GM12878 (cell line): ENCODE results near the gene UBXN4. TPM values are rescaled to one million over a fixed set of nuclear protein-coding genes. Genes with fewer than 3 reads are reported as not detected.

Source experiments
- ATAC-seq: fragments of 200-7000 bp; cut with Tn5 transposase; 3 replicates; pipeline ENCODE4 v1.9.1; 2020; ENCODE audit warnings: mild to moderate bottlenecking, moderate library complexity
- BruUV-seq: library from RNA; stranded (reverse); fragments of 400-500 nt; replicated peaks from 2 replicates; lab custom pipeline; 2021; lab: Mats Ljungman, UMichigan
- CTCF ChIA-PET: fragments of 300-600 bp; sonication (Branson Sonifier 250); formaldehyde crosslinking; extraction: SDS; loops from one replicate; lab custom pipeline; 2021; ENCODE audit warnings: inconsistent platforms; lab: Yijun Ruan, JAX
- POLR2A ChIA-PET: fragments of 350-600 bp; formaldehyde crosslinking; extraction: SDS; loops from one replicate; lab custom pipeline; 2021; ENCODE audit warnings: inconsistent platforms; lab: Charles Lee
- RAD21 ChIA-PET: fragments of 300-600 bp; sonication (Branson Sonifier 250); formaldehyde crosslinking; loops from one replicate; lab custom pipeline; 2023; ENCODE audit warnings: antibody characterized with exemption; ENCODE audit not compliant: unreplicated experiment; lab: Charles Lee
- SMC1A ChIA-PET: fragments of 300-600 bp; sonication (Branson Sonifier 250); formaldehyde crosslinking; loops from one replicate; lab custom pipeline; 2023; ENCODE audit not compliant: unreplicated experiment, uncharacterized antibody; lab: Charles Lee
- DNase-seq: peaks from one replicate; pipeline ENCODE4 v3.0.0-alpha.2; 2011; ENCODE audit warnings: low read depth, low spot score
- FAIRE-seq: peaks from 3 replicates; lab custom pipeline; 2011; peaks lifted over from hg19 to GRCh38; lab: Jason Lieb, UNC
- H2AFZ ChIP-seq: 2 replicates; pipeline ENCODE4 v1.6.0; 2011; ENCODE audit warnings: low read depth, low read length, control low read depth; ENCODE audit not compliant: control insufficient read depth
- H3K27ac ChIP-seq: 2 replicates; pipeline ENCODE4 v1.5.1; 2011; ENCODE audit warnings: control low read depth; ENCODE audit not compliant: control insufficient read depth, insufficient read depth
- H3K27me3 ChIP-seq, 2 experiments: replicated peaks in 1 of 2; 2 replicates each; pipeline versions ENCODE4 v1.6.0 to v1.6.1; 2011; ENCODE audit warnings: low read length in 1 of 2; ENCODE audit not compliant: control insufficient read depth in 2 of 2, insufficient read depth in 2 of 2
- H3K36me3 ChIP-seq, 2 experiments: 2 replicates each; pipeline ENCODE4 v1.5.1; 2011; ENCODE audit warnings: low read length in 1 of 2; ENCODE audit not compliant: control insufficient read depth in 2 of 2, insufficient read depth in 2 of 2
- H3K4me1 ChIP-seq: 2 replicates; pipeline ENCODE4 v1.6.1; 2011; ENCODE audit warnings: mild to moderate bottlenecking, low read length, moderate library complexity, mixed read lengths; ENCODE audit not compliant: control insufficient read depth, insufficient read depth
- H3K4me2 ChIP-seq: 2 replicates; pipeline ENCODE4 v1.6.0; 2011; ENCODE audit warnings: control low read depth; ENCODE audit not compliant: control insufficient read depth, insufficient read depth
- H3K4me3 ChIP-seq: fragments of 200-600 bp; sonication (generic); 2 replicates; pipeline ENCODE4 v1.5.1; 2016
- H3K79me2 ChIP-seq: 2 replicates; pipeline ENCODE4 v1.6.0; 2011; ENCODE audit warnings: low read length; ENCODE audit not compliant: control insufficient read depth, insufficient read depth
- H3K9ac ChIP-seq: 2 replicates; pipeline ENCODE4 v1.8.0; 2011; ENCODE audit warnings: low read length, control low read depth, mixed read lengths; ENCODE audit not compliant: control insufficient read depth, insufficient read depth
- H3K9me3 ChIP-seq: replicated peaks from 3 replicates; pipeline ENCODE4 v1.5.1; 2011; ENCODE audit warnings: mild to moderate bottlenecking, low read length; ENCODE audit not compliant: control insufficient read depth, insufficient read depth
- H4K20me1 ChIP-seq: 2 replicates; pipeline ENCODE4 v1.6.0; 2011; ENCODE audit not compliant: control insufficient read depth, insufficient read depth
- BRCA1 ChIP-seq: IDR thresholded peaks from 2 replicates; pipeline ENCODE4 v1.6.1; 2011; ENCODE audit warnings: low read depth, low read length, improper control_type of control experiment
- CBX5 ChIP-seq: sonication (generic); IDR thresholded peaks from 2 replicates; pipeline ENCODE4 v1.6.1; 2016; ENCODE audit warnings: low read depth, moderate library complexity, mild to moderate bottlenecking, inconsistent platforms
- DPF2 ChIP-seq: fragments of 450-650 bp; IDR thresholded peaks from 2 replicates; pipeline ENCODE4 v1.6.1; 2017; ENCODE audit warnings: mild to moderate bottlenecking
- E2F8 ChIP-seq: fragments of 450-650 bp; IDR thresholded peaks from 2 replicates; pipeline ENCODE4 v1.6.1; 2018; ENCODE audit warnings: mild to moderate bottlenecking, low read depth, moderate library complexity; ENCODE audit not compliant: partially characterized antibody
- EGR1 ChIP-seq, 2 experiments: IDR thresholded peaks; 1 replicate in 1 of 2; 2 replicates in 1 of 2; pipeline ENCODE4 v1.6.1; 2011 to 2012; ENCODE audit warnings: low read depth in 2 of 2, low read length in 2 of 2, borderline replicate concordance in 1 of 2, mild to moderate bottlenecking in 1 of 2, moderate library complexity in 1 of 2
- FOS ChIP-seq: IDR thresholded peaks from 3 replicates; pipeline ENCODE4 v1.6.1; 2011; ENCODE audit warnings: borderline replicate concordance; ENCODE audit not compliant: insufficient read length; ENCODE audit errors: extremely low read depth
- FOXK2 ChIP-seq: fragments of 450-650 bp; IDR thresholded peaks from 2 replicates; pipeline ENCODE4 v1.6.1; 2017; ENCODE audit warnings: mild to moderate bottlenecking, moderate library complexity
- IKZF2 ChIP-seq, 2 experiments: fragments of 450-650 bp; IDR thresholded peaks; 2 replicates each; pipeline ENCODE4 v1.6.1; 2017; ENCODE audit warnings: mild to moderate bottlenecking in 2 of 2, moderate library complexity in 2 of 2
- JUNB ChIP-seq: IDR thresholded peaks from 2 replicates; pipeline ENCODE4 v1.6.1; 2016; ENCODE audit warnings: antibody characterized with exemption, mild to moderate bottlenecking
- KLF5 ChIP-seq: fragments of 450-650 bp; IDR thresholded peaks from 2 replicates; pipeline ENCODE4 v1.6.1; 2014; ENCODE audit warnings: mild to moderate bottlenecking; ENCODE audit not compliant: partially characterized antibody
- MYC ChIP-seq: IDR thresholded peaks from 2 replicates; pipeline ENCODE4 v1.6.1; 2011; ENCODE audit warnings: mild to moderate bottlenecking, low read length, moderate library complexity, inconsistent platforms; ENCODE audit not compliant: insufficient read depth, insufficient replicate concordance, insufficient read length, severe bottlenecking
- NFIC ChIP-seq: IDR thresholded peaks from 2 replicates; pipeline ENCODE4 v1.6.1; 2012; ENCODE audit warnings: low read depth, mild to moderate bottlenecking, inconsistent platforms, low read length, moderate library complexity
- PML ChIP-seq: IDR thresholded peaks from 2 replicates; pipeline ENCODE4 v1.6.1; 2012; ENCODE audit warnings: low read length, inconsistent platforms
- PRDM15 ChIP-seq: fragments of 450-650 bp; formaldehyde crosslinking; IDR thresholded peaks from 2 replicates; pipeline ENCODE4 v1.4.0; 2020; ENCODE audit warnings: mild to moderate bottlenecking, moderate library complexity
- TAF1 ChIP-seq: IDR thresholded peaks from 2 replicates; pipeline ENCODE4 v1.6.1; 2011; ENCODE audit warnings: mild to moderate bottlenecking, low read depth, low read length, borderline replicate concordance
- ZNF217 ChIP-seq: fragments of 450-650 bp; IDR thresholded peaks from 2 replicates; pipeline ENCODE4 v1.6.1; 2017; ENCODE audit warnings: antibody characterized with exemption, mild to moderate bottlenecking
- ZZZ3 ChIP-seq: IDR thresholded peaks from 2 replicates; pipeline ENCODE4 v1.6.1; 2011; ENCODE audit warnings: low read depth; ENCODE audit not compliant: control insufficient read depth, insufficient read length
- WGBS: methylation state at CpG from one replicate; pipeline ENCODE4 v1.1.6; 2016; ENCODE audit warnings: low lambda C conversion rate; ENCODE audit not compliant: insufficient replicate concordance, insufficient coverage; ENCODE audit errors: missing lambda C conversion rate; 5-methylcytosine and 5-hydroxymethylcytosine counted together
- in situ Hi-C: fragments of 300-500 bp; cut with MboI; formaldehyde crosslinking; loops from 9 replicates; pipeline ENCODE4 v1.14.3; 2018; ENCODE audit warnings: mixed read lengths
- intact Hi-C: fragments of 100-400 bp; cut with micrococcal nuclease; formaldehyde crosslinking; loops from one replicate; pipeline ENCODE4 v1.14.2; 2022; ENCODE audit not compliant: unreplicated experiment
- polyA plus RNA-seq, 11 experiments: library from polyadenylated mRNA; depleted of rRNA in 4 of 11; unstranded in 6 of 11; stranded (reverse) in 5 of 11; fragments of >200 nt; fragmentation: Nextera tagmentation in 4 of 11; fragmentation: Illumina TruSeq in 1 of 11; extraction: Ambion mirVana in 4 of 11; extraction: Trizol in 1 of 11; gene quantifications; 1 replicate in 1 of 11; 2 replicates in 10 of 11; pipeline versions ENCODE4 v1.2.1 to v1.2.3, GENCODE V29; 2011 to 2016; ENCODE audit warnings: inconsistent platforms in 2 of 11, missing spikeins in 2 of 11, low read depth in 1 of 11
- total RNA-seq, 4 experiments: library from RNA; depleted of rRNA in 3 of 4; stranded (reverse); fragments of >200 nt in 3 of 4; fragmentation: Illumina TruSeq in 1 of 4; extraction: Trizol in 1 of 4; gene quantifications; 2 replicates each; pipeline versions ENCODE4 v1.2.1 to v1.2.3, GENCODE V29; 2013 to 2021

The UBXN4 gene
- total and polyA plus RNA-seq, 10 of the 15 experiments (the other 5 are each of a cell fraction or from before 2014, with no cell fraction given) = 52.6 to 133 (median 71.9) TPM

- ChIA-PET RAD21 (interaction anchor here (0.8 to 2.5 kb wide), 4 partner anchors 20 to 567 kb away, joined by 3 to 13 read pairs (median 3); no protein-coding TSS in a partner anchor), CTCF (interaction anchor here (0.7 to 4.1 kb wide), 3 partner anchors 22 to 565 kb away, joined by 3 to 19 read pairs (median 13); no protein-coding TSS in a partner anchor), SMC1A (interaction anchor here (0.6 to 1.4 kb wide), 6 partner anchors 20 to 564 kb away, joined by 3 to 5 read pairs (median 4); no protein-coding TSS in a partner anchor), POLR2A (interaction anchor here (0.9 to 1.8 kb wide), 3 partner anchors 21 to 77 kb away, joined by 3 to 4 read pairs (median 3); partner anchors contain the start of gene MCM6)
- 7% methylated on average over 9 of the region's 9 CpGs for WGBS
- Histone ChIP-seq H3K9ac (peak overlapping the region; percentile 42), H3K4me2 (peak overlapping the region; percentile 99), H3K4me1 (peaks cover 37% of the 10 kb centered on the region), H4K20me1 (no peaks in the 10 kb centered on the region), H3K27me3 (no peaks in the 10 kb centered on the region), H3K9me3 (peaks cover 9% of the 10 kb centered on the region), H3K27ac (peak overlapping the region; percentile 93), H3K79me2 (peaks cover 5% of the 10 kb centered on the region; the same call in 1 of the 2 replicates), H3K36me3 (no peaks in the 10 kb centered on the region), H3K4me3 (peak overlapping the region; percentile 63), H2AFZ (peak overlapping the region; percentile 88)
- TSS peak; percentile 74 for BruUV-seq
- DNase-seq (peak; percentile 48), FAIRE-seq (peak; percentile 56), ATAC-seq (peak; percentile 91)
- intact Hi-C loops (loop anchor here (1.0 to 2.0 kb wide), 2 partner anchors 56 to 563 kb away; partner anchors contain the start of gene MCM6), in situ Hi-C loops (no loop called here)
- TF ChIP-seq DPF2 = peak; percentile 74; the same call in 1 of the 2 replicates
- TF ChIP-seq TAF1 = peak; percentile 61; the same call in 1 of the 2 replicates
- no peak for TF ChIP-seq MYC
- TF ChIP-seq KLF5 = no peak
- TF ChIP-seq PRDM15 (CRISPR knock-in tag) = no peak
- TF ChIP-seq FOXK2 = no peak
- TF ChIP-seq EGR1 (IDR thresholded peaks at IDR 0.05; ENCODE audit: borderline replicate concordance in 1 of 2, low read depth in 2 of 2, low read length in 2 of 2) = peak in 1 of 2 experiments; percentile 95; a peak in 2 of 3 replicates
- peak; percentile 87 for TF ChIP-seq NFIC
- TF ChIP-seq CBX5 = peak; percentile 90
- no peak for TF ChIP-seq ZZZ3
- 0 out of 2 replicates have a peak, but pooled peaks have one; percentile 37 for TF ChIP-seq PML
- no peak for TF ChIP-seq ZNF217
- TF ChIP-seq IKZF2 (IDR thresholded peaks at IDR 0.05) = peak; percentile 42 to 46; a peak in 3 of 4 replicates
- no peak for TF ChIP-seq FOS
- TF ChIP-seq JUNB = peak; percentile 84
- TF ChIP-seq E2F8 = no peak
- no peak for TF ChIP-seq BRCA1
Measured at GRCh38 chr2:135820003-135820618, 78.5 kb downstream of the UBXN4 start.
